ENCODE results near the gene MYF6. TPM values are rescaled to one million over a fixed set of nuclear protein-coding genes. Genes with fewer than 3 reads are reported as not detected.
A peak's percentile ranks its signal among the peaks of the same experiment; 100 is the strongest.

The MYF6 gene
- total RNA-seq, 4 donors from 2014 or later: 0.27 TPM; not detected in 3

GRCh38 chr12:80707830-80708258 is 410 bp downstream of the MYF6 start:
- 62 to 80% methylated on average over 2 to 21 of the region's 21 CpGs for WGBS, 2 donors (ENCODE audit: low coverage in 1 of 2)
- H3K9me3 ChIP-seq: no peaks in the 10 kb centered on the region
- in situ Hi-C loops (cut with MboI; ENCODE audit: low pct_ligation_motif_present in 1 of 4, low pct_unique_long_range_greater_than_20kb in 1 of 4, low sequenced_read_pairs in 3 of 4): no loop called here
- TF ChIP-seq EP300 (IDR thresholded peaks at IDR 0.05; ENCODE audit: low read depth) (no peak), CTCF (IDR thresholded peaks at IDR 0.05) (no peak), POLR2AphosphoS5 (IDR thresholded peaks at IDR 0.05) (no peak), POLR2A (IDR thresholded peaks at IDR 0.05) (no peak)
- H3K4me3 ChIP-seq: no peak overlapping the region
- no peak for DNase-seq
- no peaks in the 10 kb centered on the region for H3K36me3 ChIP-seq
- no peaks in the 10 kb centered on the region for H3K4me1 ChIP-seq
- intact Hi-C loops (cut with DNase I; ENCODE audit: low total_unique reads): no loop called here
- no peak overlapping the region for H3K27ac ChIP-seq
- H3K27me3 ChIP-seq: peaks cover 46% of the 10 kb centered on the region

DNA sequence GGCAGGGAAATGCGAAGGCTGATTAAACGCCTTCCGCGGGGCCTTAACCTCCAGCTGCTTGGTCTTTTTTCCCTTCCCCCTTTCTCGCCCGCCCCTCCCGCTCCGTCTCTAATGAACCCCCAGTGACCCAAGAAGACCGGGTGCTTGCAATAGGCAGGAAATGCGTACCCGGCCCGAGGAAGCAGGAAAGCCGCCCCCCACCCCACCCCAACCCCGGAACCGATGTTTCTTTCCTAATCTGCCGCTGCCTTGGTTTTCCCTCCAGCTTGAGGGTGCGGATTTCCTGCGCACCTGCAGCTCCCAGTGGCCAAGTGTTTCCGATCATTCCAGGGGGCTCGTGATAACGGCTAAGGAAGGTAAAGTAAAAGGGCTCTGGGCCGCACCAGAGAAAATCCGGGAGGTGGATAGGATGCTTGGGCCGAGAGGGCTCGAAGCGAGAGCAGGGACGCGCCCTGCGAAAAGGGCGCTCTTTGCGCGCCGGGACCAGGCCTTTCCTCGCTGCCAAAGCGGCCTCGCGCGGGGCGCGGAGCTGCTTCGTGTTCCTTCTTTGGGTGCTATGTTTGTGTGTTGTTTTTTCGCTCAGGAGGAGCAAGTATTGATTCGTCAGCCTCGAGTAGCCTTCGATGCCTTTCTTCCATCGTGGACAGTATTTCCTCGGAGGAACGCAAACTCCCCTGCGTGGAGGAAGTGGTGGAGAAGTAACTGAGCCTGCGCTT is 983 bp downstream of the MYF6 start:
- Histone ChIP-seq H3K36me3 (no peaks in the 10 kb centered on the region), H3K9me3 (no peaks in the 10 kb centered on the region), H3K27ac (no peak overlapping the region), H3K27me3 (peaks cover 51% of the 10 kb centered on the region), H3K4me1 (no peaks in the 10 kb centered on the region), H3K4me3 (no peak overlapping the region)
- intact Hi-C loops (cut with DNase I; ENCODE audit: low total_unique reads): no loop called here
- 27 to 33% methylated on average over 9 to 50 of the region's 50 CpGs for WGBS, 2 donors (ENCODE audit: low coverage in 1 of 2)
- TF ChIP-seq EP300 (IDR thresholded peaks at IDR 0.05; ENCODE audit: low read depth) (no peak), CTCF (IDR thresholded peaks at IDR 0.05) (no peak)
- DNase-seq: no peak
- in situ Hi-C loops (cut with MboI; ENCODE audit: low pct_ligation_motif_present in 1 of 4, low pct_unique_long_range_greater_than_20kb in 1 of 4, low sequenced_read_pairs in 3 of 4): no loop called here

- TF ChIP-seq EP300 (IDR thresholded peaks at IDR 0.05; ENCODE audit: low read depth): no peak
- TF ChIP-seq CTCF (IDR thresholded peaks at IDR 0.05): no peak
- TF ChIP-seq POLR2AphosphoS5 (IDR thresholded peaks at IDR 0.05): no peak
- no peak for TF ChIP-seq POLR2A (IDR thresholded peaks at IDR 0.05)
- H3K27ac ChIP-seq: no peak overlapping the region
- WGBS, 2 donors (ENCODE audit: low coverage in 1 of 2): 53 to 58% methylated on average over 7 to 10 of the region's 10 CpGs
- in situ Hi-C loops (cut with MboI; ENCODE audit: low pct_ligation_motif_present in 1 of 4, low pct_unique_long_range_greater_than_20kb in 1 of 4, low sequenced_read_pairs in 3 of 4): no loop called here
- DNase-seq: no peak
- H3K36me3 ChIP-seq: no peaks in the 10 kb centered on the region
- H3K4me3 ChIP-seq: no peak overlapping the region
- no peaks in the 10 kb centered on the region for H3K4me1 ChIP-seq
- intact Hi-C loops (cut with DNase I; ENCODE audit: low total_unique reads): no loop called here
- H3K9me3 ChIP-seq: no peaks in the 10 kb centered on the region
- peaks cover 56% of the 10 kb centered on the region for H3K27me3 ChIP-seq
These were observed 1.5 kb downstream of the MYF6 start for GRCh38 chr12:80708975-80709328.

DNA sequence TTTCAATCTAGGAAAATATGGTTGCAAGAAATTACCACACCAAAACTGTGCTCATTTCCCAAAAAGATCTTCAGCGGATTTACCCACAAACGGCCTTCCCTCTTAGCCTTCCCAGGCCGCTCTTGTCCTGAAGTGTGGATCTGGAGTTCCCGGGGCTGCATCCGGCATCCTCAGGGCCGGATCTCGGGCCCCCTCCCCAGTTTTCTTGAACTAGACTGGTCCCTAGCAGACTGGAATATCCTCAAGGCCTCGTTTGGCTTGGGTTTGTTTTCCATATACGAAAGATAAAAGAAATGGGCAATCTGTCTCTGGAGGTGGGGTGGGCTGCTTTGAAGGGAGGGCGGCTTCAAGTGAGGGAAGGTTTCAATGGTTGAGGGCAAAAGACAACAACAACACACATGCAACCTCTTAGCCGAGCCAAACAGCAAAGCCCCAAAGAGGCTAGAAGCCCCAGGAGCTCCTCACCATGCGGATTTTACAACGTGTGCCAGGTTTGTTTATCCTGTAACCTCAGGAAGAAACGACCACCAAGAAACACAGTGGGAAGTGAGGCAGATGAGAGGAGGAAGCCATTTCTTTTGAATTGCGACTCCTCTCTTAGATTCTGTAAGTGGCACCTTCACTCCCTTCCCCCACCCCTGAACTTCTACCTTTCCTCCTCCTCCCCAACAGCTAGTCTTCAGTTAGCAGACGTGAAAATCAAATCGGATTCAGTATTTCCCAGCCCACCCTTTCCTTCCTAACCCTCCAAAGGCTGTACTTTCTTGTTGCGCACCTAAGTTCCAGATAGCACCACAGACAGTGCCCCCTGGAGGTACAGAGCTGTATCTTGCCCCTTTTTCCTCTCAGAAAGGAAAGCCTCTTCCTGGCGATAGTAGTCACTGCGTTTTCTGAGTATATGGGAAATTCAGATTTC is 2.6 kb downstream of the MYF6 start:
- no peak for DNase-seq
- Histone ChIP-seq H3K27ac (no peak overlapping the region), H3K36me3 (no peaks in the 10 kb centered on the region), H3K4me1 (no peaks in the 10 kb centered on the region), H3K4me3 (no peak overlapping the region), H3K9me3 (no peaks in the 10 kb centered on the region), H3K27me3 (peaks cover 67% of the 10 kb centered on the region)
- intact Hi-C loops (cut with DNase I; ENCODE audit: low total_unique reads) (no loop called here), in situ Hi-C loops (cut with MboI; ENCODE audit: low pct_ligation_motif_present in 1 of 4, low pct_unique_long_range_greater_than_20kb in 1 of 4, low sequenced_read_pairs in 3 of 4) (no loop called here)
- WGBS, 2 donors (ENCODE audit: low coverage in 1 of 2): 55 to 56% methylated on average over 6 to 20 of the region's 20 CpGs
- TF ChIP-seq CTCF (IDR thresholded peaks at IDR 0.05) (peak in 2 of 5 experiments; percentile 10 to 18), POLR2A (IDR thresholded peaks at IDR 0.05) (no peak)

All from transverse colon (tissue), 4 donors.